GM12878 (cell line): ENCODE measurements around the gene NFAT5. TPM values are rescaled to one million over a fixed set of nuclear protein-coding genes. Genes with fewer than 3 reads are reported as not detected.

Source experiments
- E4F1 ChIP-seq: fragments of 450-650 bp; IDR thresholded peaks from 2 replicates; pipeline ENCODE4 v1.6.1; 2018; ENCODE audit warnings: borderline replicate concordance, mild to moderate bottlenecking; ENCODE audit not compliant: partially characterized antibody
- FOXK2 ChIP-seq: fragments of 450-650 bp; IDR thresholded peaks from 2 replicates; pipeline ENCODE4 v1.6.1; 2017; ENCODE audit warnings: mild to moderate bottlenecking, moderate library complexity
- IRF4 ChIP-seq: IDR thresholded peaks from 2 replicates; pipeline ENCODE4 v1.6.1; 2011; ENCODE audit warnings: low read depth, low read length
- MLLT1 ChIP-seq: fragments of 450-650 bp; IDR thresholded peaks from 2 replicates; pipeline ENCODE4 v1.6.1; 2016; ENCODE audit warnings: mild to moderate bottlenecking
- TBL1XR1 ChIP-seq: IDR thresholded peaks from 2 replicates; pipeline ENCODE4 v1.6.1; 2012; ENCODE audit warnings: low read depth, low read length, improper control_type of control experiment
- USF1 ChIP-seq: IDR thresholded peaks from 2 replicates; pipeline ENCODE4 v1.6.1; 2011; ENCODE audit warnings: borderline replicate concordance, low read depth, mild to moderate bottlenecking, moderate library complexity, mixed read lengths, low read length; ENCODE audit not compliant: insufficient read depth; ENCODE audit errors: extremely low read length
- USF2 ChIP-seq: IDR thresholded peaks from 2 replicates; pipeline ENCODE4 v1.6.1; 2011; ENCODE audit warnings: low read depth, low read length, improper control_type of control experiment, borderline replicate concordance
- ZNF592 ChIP-seq: fragments of 450-650 bp; IDR thresholded peaks from 2 replicates; pipeline ENCODE4 v1.6.1; 2017; ENCODE audit warnings: mild to moderate bottlenecking, moderate library complexity
- polyA plus RNA-seq, 11 experiments: library from polyadenylated mRNA; depleted of rRNA in 4 of 11; unstranded in 6 of 11; stranded (reverse) in 5 of 11; fragments of >200 nt; fragmentation: Nextera tagmentation in 4 of 11; fragmentation: Illumina TruSeq in 1 of 11; extraction: Ambion mirVana in 4 of 11; extraction: Trizol in 1 of 11; gene quantifications; 1 replicate in 1 of 11; 2 replicates in 10 of 11; pipeline versions ENCODE4 v1.2.1 to v1.2.3, GENCODE V29; 2011 to 2016; ENCODE audit warnings: inconsistent platforms in 2 of 11, missing spikeins in 2 of 11, low read depth in 1 of 11
- total RNA-seq, 4 experiments: library from RNA; depleted of rRNA in 3 of 4; stranded (reverse); fragments of >200 nt in 3 of 4; fragmentation: Illumina TruSeq in 1 of 4; extraction: Trizol in 1 of 4; gene quantifications; 2 replicates each; pipeline versions ENCODE4 v1.2.1 to v1.2.3, GENCODE V29; 2013 to 2021

Gene NFAT5
- total and polyA plus RNA-seq, 10 of the 15 experiments (the other 5 are each of a cell fraction or from before 2014, with no cell fraction given) = 0.58 to 31.5 (median 12.7) TPM

- TF ChIP-seq USF1 (peak; percentile 31), TBL1XR1 (no peak), IRF4 (no peak), MLLT1 (no peak), ZNF592 (no peak), USF2 (no peak; the same call in 1 of the 2 replicates), FOXK2 (no peak), E4F1 (no peak)
- TF ChIP-seq, all 136 proteins: peak for 5
Measured at GRCh38 chr16:69522732-69523404, 42.9 kb upstream of the NFAT5 start (continued).
